Ascending aorta (tissue), 2 donors: Measurements from ENCODE around the gene IFITM5. TPM values are rescaled to one million over a fixed set of nuclear protein-coding genes. Genes with fewer than 3 reads are reported as not detected.

Source experiments
- DNase-seq, 2 donors: peaks; one replicate each; pipeline ENCODE4 v3.0.0-alpha.2; 2019; ENCODE audit warnings: low spot score in 2 of 2
- H3K27ac ChIP-seq, 2 donors: fragments of 200-600 bp; sonication (generic); one replicate each; pipeline ENCODE4 v1.5.1; 2016 to 2017; ENCODE audit warnings: mild to moderate bottlenecking in 1 of 2
- H3K27me3 ChIP-seq: fragments of 200-600 bp; sonication (generic); one replicate; pipeline ENCODE4 v1.5.1; 2017
- H3K36me3 ChIP-seq, 2 donors: fragments of 200-600 bp; sonication (generic); one replicate each; pipeline ENCODE4 v1.5.1; 2016
- H3K4me1 ChIP-seq, 2 donors: fragments of 200-600 bp; sonication (generic); one replicate each; pipeline ENCODE4 v1.5.1; 2016 to 2017; ENCODE audit warnings: mild to moderate bottlenecking in 1 of 2
- H3K4me3 ChIP-seq, 2 donors: fragments of 200-600 bp; sonication (generic); one replicate each; pipeline ENCODE4 v1.5.1; 2016 to 2017; ENCODE audit warnings: mild to moderate bottlenecking in 1 of 2
- H3K9me3 ChIP-seq, 2 donors: fragments of 200-600 bp; sonication (generic); one replicate each; pipeline ENCODE4 v1.5.1; 2016
- CTCF ChIP-seq, 3 experiments: fragments of 200-600 bp in 2 of 3; fragments of 450-650 bp in 1 of 3; sonication (generic) in 2 of 3; IDR thresholded peaks; one replicate each; pipeline ENCODE4 v1.5.1; 2016 to 2019; ENCODE audit warnings: antibody characterized with exemption in 3 of 3, mild to moderate bottlenecking in 1 of 3, moderate library complexity in 1 of 3
- intact Hi-C: fragments of 100-400 bp; cut with DNase I; formaldehyde crosslinking; loops from one replicate; pipeline ENCODE4 v1.15.1; 2023
- total RNA-seq: library from RNA; depleted of rRNA; stranded (reverse); fragments of >200 nt; gene quantifications from one replicate; pipeline ENCODE4 v1.1.0, GENCODE V29; 2016

Gene IFITM5
- total RNA-seq, 1 donor from 2014 or later, result not detected

- Histone ChIP-seq H3K9me3 (no peaks in the 10 kb centered on the region), H3K27ac (no peak overlapping the region), H3K36me3 (peaks cover 48 to 68% of the 10 kb centered on the region in 2 donors), H3K4me1 (no peaks in the 10 kb centered on the region), H3K27me3 (no peaks in the 10 kb centered on the region), H3K4me3 (no peak overlapping the region)
- peak; percentile 52 to 69 (median 59) for TF ChIP-seq CTCF (IDR thresholded peaks at IDR 0.05)
- peak in 1 of 2 donors; percentile 74 for DNase-seq
- intact Hi-C loops, result loop anchor here (5.0 kb wide), 1 partner anchor 106 kb away; no protein-coding TSS in a partner anchor
Observed at GRCh38 chr11:250740-251299, 48.5 kb downstream of the IFITM5 start.

GRCh38 chr11:250274-250673 lies 49.1 kb downstream of the IFITM5 start:
- TF ChIP-seq CTCF (IDR thresholded peaks at IDR 0.05), result no peak
- no peak for DNase-seq
- no peak overlapping the region for H3K27ac ChIP-seq
- peaks cover 52 to 73% of the 10 kb centered on the region in 2 donors for H3K36me3 ChIP-seq
- intact Hi-C loops, result loop anchor here (5.0 kb wide), 1 partner anchor 107 kb away; no protein-coding TSS in a partner anchor
- no peaks in the 10 kb centered on the region for H3K4me1 ChIP-seq
- H3K4me3 ChIP-seq, result no peak overlapping the region
- H3K9me3 ChIP-seq, result no peaks in the 10 kb centered on the region
- H3K27me3 ChIP-seq, result no peaks in the 10 kb centered on the region

- TF ChIP-seq CTCF (IDR thresholded peaks at IDR 0.05), result no peak
- H3K36me3 ChIP-seq, result peaks cover 63 to 85% of the 10 kb centered on the region in 2 donors
- intact Hi-C loops, result no loop called here
Observed at GRCh38 chr11:249062-249461, 50.3 kb downstream of the IFITM5 start.

More at GRCh38 chr11:249062-249461, 50.3 kb downstream of the IFITM5 start:
- H3K27me3 ChIP-seq, result no peaks in the 10 kb centered on the region
- H3K9me3 ChIP-seq, result no peaks in the 10 kb centered on the region
- no peak overlapping the region for H3K27ac ChIP-seq
- DNase-seq, result no peak
- H3K4me1 ChIP-seq, result no peaks in the 10 kb centered on the region
- H3K4me3 ChIP-seq, result no peak overlapping the region

Other genes with a start within 250 kb of the IFITM5 start
- not detected for gene SCGB1C1, start 106.4 kb downstream of the IFITM5 start, total RNA-seq
- 42.3 TPM for gene BET1L, start 92.1 kb downstream of the IFITM5 start, total RNA-seq
- 102 TPM for gene RIC8A, start 91.8 kb downstream of the IFITM5 start, total RNA-seq
- gene SIRT3, start 63.2 kb downstream of the IFITM5 start, total RNA-seq, result 69.9 TPM
- gene PSMD13, start 62.5 kb downstream of the IFITM5 start, total RNA-seq, result 50.2 TPM
- gene NLRP6, start 21.1 kb downstream of the IFITM5 start, total RNA-seq, result not detected
- 155 TPM for gene PGGHG, start 10.4 kb downstream of the IFITM5 start, total RNA-seq
- 1,131 TPM for gene IFITM2, start 8.3 kb upstream of the IFITM5 start, total RNA-seq
- 650 TPM for gene IFITM1, start 14.5 kb upstream of the IFITM5 start, total RNA-seq
- 1,421 TPM for gene IFITM3, start 21.3 kb upstream of the IFITM5 start, total RNA-seq
- not detected for gene B4GALNT4, start 70.0 kb upstream of the IFITM5 start, total RNA-seq
- not detected for gene PKP3, start 94.7 kb upstream of the IFITM5 start, total RNA-seq
- 121 TPM for gene SIGIRR, start 115.5 kb upstream of the IFITM5 start, total RNA-seq
- gene ANO9, start 142.5 kb upstream of the IFITM5 start, total RNA-seq, result 4.0 TPM
- 185 TPM for gene PTDSS2, start 150.8 kb upstream of the IFITM5 start, total RNA-seq
- gene RNH1, start 207.7 kb upstream of the IFITM5 start, total RNA-seq, result 649 TPM
- 21.6 TPM for gene HRAS, start 236.1 kb upstream of the IFITM5 start, total RNA-seq
- gene LRRC56, start 238.0 kb upstream of the IFITM5 start, total RNA-seq, result not detected